Neural cell (in vitro differentiated cells): Measurements from ENCODE around the gene PSEN1. TPM values are rescaled to one million over a fixed set of nuclear protein-coding genes. Genes with fewer than 3 reads are reported as not detected.

Source experiments
- H2AFZ ChIP-seq: fragments of 200-600, 300-800 bp; sonication (generic), shearing (Covaris generic); 2 replicates; pipeline ENCODE4 v1.6.0; 2014; ENCODE audit warnings: low read depth, mild to moderate bottlenecking, antibody characterized with exemption, low read length, moderate library complexity
- H3F3A ChIP-seq: fragments of 200-600 bp; shearing (Covaris generic); 2 replicates; pipeline ENCODE4 v1.6.1; 2016; ENCODE audit warnings: mild to moderate bottlenecking, moderate library complexity, mixed read lengths, antibody characterized with exemption, low read length; ENCODE audit not compliant: insufficient read depth, poor library complexity, severe bottlenecking
- H3K27ac ChIP-seq: fragments of 200-600, 300-800 bp; sonication (generic), shearing (Covaris generic); 2 replicates; pipeline ENCODE4 v1.5.1; 2014; ENCODE audit warnings: mild to moderate bottlenecking, low read length, moderate library complexity
- H3K27me3 ChIP-seq: fragments of 300-800, 200-600 bp; sonication (generic), shearing (Covaris generic); 2 replicates; pipeline ENCODE4 v1.6.0; 2014; ENCODE audit warnings: mild to moderate bottlenecking, low read depth, low read length, moderate library complexity; ENCODE audit not compliant: insufficient read depth
- H3K36me3 ChIP-seq: fragments of 300-800, 200-600 bp; sonication (generic), shearing (Covaris generic); 2 replicates; pipeline ENCODE4 v1.5.1; 2014; ENCODE audit warnings: mild to moderate bottlenecking, antibody characterized with exemption, low read length, moderate library complexity; ENCODE audit not compliant: insufficient read depth
- H3K4me2 ChIP-seq: fragments of 300-800, 200-600 bp; sonication (generic), shearing (Covaris generic); 2 replicates; pipeline ENCODE4 v1.6.0; 2014; ENCODE audit warnings: mild to moderate bottlenecking, low read length
- H3K4me3 ChIP-seq: fragments of 300-800, 200-600 bp; sonication (generic), shearing (Covaris generic); 2 replicates; pipeline ENCODE4 v1.5.1; 2014; ENCODE audit warnings: mild to moderate bottlenecking, low read length, moderate library complexity
- H3K79me2 ChIP-seq: fragments of 200-600 bp; shearing (Covaris generic); replicated peaks from 2 replicates; pipeline ENCODE4 v1.6.0; 2014; ENCODE audit warnings: mild to moderate bottlenecking, low read length, moderate library complexity; ENCODE audit not compliant: insufficient read depth
- H3K9ac ChIP-seq: fragments of 300-800, 200-600 bp; sonication (generic), shearing (Covaris generic); 2 replicates; pipeline ENCODE4 v1.6.1; 2016; ENCODE audit warnings: mild to moderate bottlenecking, low read length, mixed read lengths
- H3K9me2 ChIP-seq: fragments of 200-600 bp; shearing (Covaris generic); 2 replicates; pipeline ENCODE4 v1.6.1; 2016; ENCODE audit warnings: mild to moderate bottlenecking, low read length, mixed read lengths; ENCODE audit not compliant: insufficient read depth
- H3K9me3 ChIP-seq: fragments of 200-600, 300-800 bp; sonication (generic), shearing (Covaris generic); 2 replicates; pipeline ENCODE4 v1.6.1; 2016; ENCODE audit warnings: mild to moderate bottlenecking, mixed run types, low read length, moderate library complexity, mixed read lengths
- H4K20me1 ChIP-seq: fragments of 200-600 bp; shearing (Covaris generic); 2 replicates; pipeline ENCODE4 v1.6.1; 2016; ENCODE audit warnings: mild to moderate bottlenecking, mixed run types; ENCODE audit not compliant: insufficient read depth
- EP300 ChIP-seq: fragments of 450-650 bp; conservative IDR thresholded peaks from 2 replicates; pipeline ENCODE4 v1.6.1; 2014; ENCODE audit warnings: antibody characterized with exemption, mild to moderate bottlenecking, moderate library complexity; ENCODE audit not compliant: poor library complexity, severe bottlenecking
- EZH2 ChIP-seq: fragments of 200-600, 300-800 bp; shearing (Covaris generic), sonication (generic); IDR thresholded peaks from 2 replicates; pipeline ENCODE4 v1.6.1; 2014; ENCODE audit warnings: antibody characterized with exemption, low read length, borderline replicate concordance, mild to moderate bottlenecking; ENCODE audit not compliant: insufficient read depth, poor library complexity, severe bottlenecking
- MXI1 ChIP-seq: fragments of 450-650 bp; conservative IDR thresholded peaks from 2 replicates; pipeline ENCODE4 v1.6.1; 2014; ENCODE audit warnings: antibody characterized with exemption, mild to moderate bottlenecking; ENCODE audit not compliant: poor library complexity, severe bottlenecking
- POLR2AphosphoS5 ChIP-seq: IDR thresholded peaks from 2 replicates; pipeline ENCODE4 v1.6.1; 2012
- RAD21 ChIP-seq: fragments of 450-650 bp; conservative IDR thresholded peaks from 2 replicates; pipeline ENCODE4 v1.6.1; 2014; ENCODE audit warnings: antibody characterized with exemption, mild to moderate bottlenecking, moderate library complexity
- SMC3 ChIP-seq: fragments of 450-650 bp; conservative IDR thresholded peaks from 2 replicates; pipeline ENCODE4 v1.6.1; 2014; ENCODE audit warnings: antibody characterized with exemption, mild to moderate bottlenecking, moderate library complexity; ENCODE audit not compliant: poor library complexity
- TAF1 ChIP-seq: IDR thresholded peaks from 2 replicates; pipeline ENCODE4 v1.6.1; 2012; ENCODE audit warnings: low read depth
- polyA plus RNA-seq: library from polyadenylated mRNA; depleted of rRNA; stranded (reverse); fragments of >200 nt; gene quantifications from 2 replicates; pipeline ENCODE4 v1.2.3, GENCODE V29; 2014
- TF ChIP-seq, protein P1 (sequence below): fragments of 450-650 bp; IDR thresholded peaks from 2 replicates; pipeline ENCODE4 v1.5.1; 2014; ENCODE audit warnings: antibody characterized with exemption, mild to moderate bottlenecking, moderate library complexity; ENCODE audit not compliant: poor library complexity, severe bottlenecking
- TF ChIP-seq, protein P2 (sequence below): IDR thresholded peaks from 2 replicates; pipeline ENCODE4 v1.6.1; 2012; ENCODE audit warnings: borderline replicate concordance

Gene PSEN1
- polyA plus RNA-seq, 1 donor from 2014 or later: 40.3 TPM

DNA sequence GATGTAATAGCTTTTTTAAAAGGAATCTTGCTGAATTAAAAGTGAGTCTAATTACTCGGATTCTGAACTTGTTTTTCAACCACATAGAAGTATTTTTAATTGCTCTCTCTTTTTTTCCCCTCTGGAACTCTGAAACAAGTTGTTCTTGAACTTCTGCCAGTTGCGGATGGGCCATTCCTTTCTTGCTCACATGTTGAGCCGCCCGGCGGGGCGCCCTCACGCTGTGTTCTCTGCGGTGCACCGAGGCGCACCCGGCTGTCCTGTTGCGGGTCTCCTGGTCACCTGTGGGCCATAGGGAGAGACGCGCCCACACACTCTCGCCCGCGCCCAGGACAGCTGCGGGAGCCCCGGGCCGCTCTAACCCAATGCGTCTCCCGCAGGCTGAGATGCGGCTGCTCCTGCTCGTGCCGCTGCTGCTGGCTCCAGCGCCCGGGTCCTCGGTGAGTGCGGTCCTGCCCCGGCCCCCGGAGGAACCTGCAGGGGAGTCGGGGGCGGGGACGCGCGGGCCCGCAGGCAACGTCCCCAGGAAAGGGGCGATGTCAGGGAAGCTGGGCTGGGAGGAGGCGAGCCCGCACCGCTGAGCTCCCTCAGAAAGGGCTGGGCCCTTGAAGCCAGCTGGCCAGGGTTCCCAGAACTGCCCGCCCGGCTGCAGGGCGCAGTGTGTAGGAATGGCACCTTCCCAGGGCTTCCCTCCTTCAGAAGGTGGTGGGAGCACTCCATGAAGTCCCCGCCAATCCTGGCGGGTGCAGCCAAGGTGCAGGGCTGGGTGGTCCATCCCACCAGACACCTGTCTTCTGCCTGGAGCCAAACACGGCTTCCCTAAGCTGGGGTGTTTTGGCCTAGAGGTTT lies 103.3 kb downstream of the PSEN1 start:
- TF ChIP-seq, protein P1, sequence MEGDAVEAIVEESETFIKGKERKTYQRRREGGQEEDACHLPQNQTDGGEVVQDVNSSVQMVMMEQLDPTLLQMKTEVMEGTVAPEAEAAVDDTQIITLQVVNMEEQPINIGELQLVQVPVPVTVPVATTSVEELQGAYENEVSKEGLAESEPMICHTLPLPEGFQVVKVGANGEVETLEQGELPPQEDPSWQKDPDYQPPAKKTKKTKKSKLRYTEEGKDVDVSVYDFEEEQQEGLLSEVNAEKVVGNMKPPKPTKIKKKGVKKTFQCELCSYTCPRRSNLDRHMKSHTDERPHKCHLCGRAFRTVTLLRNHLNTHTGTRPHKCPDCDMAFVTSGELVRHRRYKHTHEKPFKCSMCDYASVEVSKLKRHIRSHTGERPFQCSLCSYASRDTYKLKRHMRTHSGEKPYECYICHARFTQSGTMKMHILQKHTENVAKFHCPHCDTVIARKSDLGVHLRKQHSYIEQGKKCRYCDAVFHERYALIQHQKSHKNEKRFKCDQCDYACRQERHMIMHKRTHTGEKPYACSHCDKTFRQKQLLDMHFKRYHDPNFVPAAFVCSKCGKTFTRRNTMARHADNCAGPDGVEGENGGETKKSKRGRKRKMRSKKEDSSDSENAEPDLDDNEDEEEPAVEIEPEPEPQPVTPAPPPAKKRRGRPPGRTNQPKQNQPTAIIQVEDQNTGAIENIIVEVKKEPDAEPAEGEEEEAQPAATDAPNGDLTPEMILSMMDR: no peak
- TF ChIP-seq POLR2AphosphoS5: no peak
- TF ChIP-seq, protein P2, sequence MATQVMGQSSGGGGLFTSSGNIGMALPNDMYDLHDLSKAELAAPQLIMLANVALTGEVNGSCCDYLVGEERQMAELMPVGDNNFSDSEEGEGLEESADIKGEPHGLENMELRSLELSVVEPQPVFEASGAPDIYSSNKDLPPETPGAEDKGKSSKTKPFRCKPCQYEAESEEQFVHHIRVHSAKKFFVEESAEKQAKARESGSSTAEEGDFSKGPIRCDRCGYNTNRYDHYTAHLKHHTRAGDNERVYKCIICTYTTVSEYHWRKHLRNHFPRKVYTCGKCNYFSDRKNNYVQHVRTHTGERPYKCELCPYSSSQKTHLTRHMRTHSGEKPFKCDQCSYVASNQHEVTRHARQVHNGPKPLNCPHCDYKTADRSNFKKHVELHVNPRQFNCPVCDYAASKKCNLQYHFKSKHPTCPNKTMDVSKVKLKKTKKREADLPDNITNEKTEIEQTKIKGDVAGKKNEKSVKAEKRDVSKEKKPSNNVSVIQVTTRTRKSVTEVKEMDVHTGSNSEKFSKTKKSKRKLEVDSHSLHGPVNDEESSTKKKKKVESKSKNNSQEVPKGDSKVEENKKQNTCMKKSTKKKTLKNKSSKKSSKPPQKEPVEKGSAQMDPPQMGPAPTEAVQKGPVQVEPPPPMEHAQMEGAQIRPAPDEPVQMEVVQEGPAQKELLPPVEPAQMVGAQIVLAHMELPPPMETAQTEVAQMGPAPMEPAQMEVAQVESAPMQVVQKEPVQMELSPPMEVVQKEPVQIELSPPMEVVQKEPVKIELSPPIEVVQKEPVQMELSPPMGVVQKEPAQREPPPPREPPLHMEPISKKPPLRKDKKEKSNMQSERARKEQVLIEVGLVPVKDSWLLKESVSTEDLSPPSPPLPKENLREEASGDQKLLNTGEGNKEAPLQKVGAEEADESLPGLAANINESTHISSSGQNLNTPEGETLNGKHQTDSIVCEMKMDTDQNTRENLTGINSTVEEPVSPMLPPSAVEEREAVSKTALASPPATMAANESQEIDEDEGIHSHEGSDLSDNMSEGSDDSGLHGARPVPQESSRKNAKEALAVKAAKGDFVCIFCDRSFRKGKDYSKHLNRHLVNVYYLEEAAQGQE: no peak
- TF ChIP-seq EZH2: no peak
- no peak for TF ChIP-seq SMC3
- TF ChIP-seq RAD21: no peak
- TF ChIP-seq MXI1: no peak
- TF ChIP-seq EP300: no peak
- no peak for TF ChIP-seq TAF1
- H4K20me1 ChIP-seq: no peaks in the 10 kb centered on the region
- no peak overlapping the region for H3K9ac ChIP-seq
- H3K9me2 ChIP-seq: no peaks in the 10 kb centered on the region
- H3K27ac ChIP-seq: no peak overlapping the region
- no peaks in the 10 kb centered on the region for H3K79me2 ChIP-seq
- no peaks in the 10 kb centered on the region for H3F3A ChIP-seq
- peaks cover 47% of the 10 kb centered on the region for H3K27me3 ChIP-seq
- H3K9me3 ChIP-seq: no peaks in the 10 kb centered on the region
- H2AFZ ChIP-seq: no peak overlapping the region
- H3K36me3 ChIP-seq: no peaks in the 10 kb centered on the region
- no peak overlapping the region for H3K4me2 ChIP-seq
- H3K4me3 ChIP-seq: no peak overlapping the region

DNA sequence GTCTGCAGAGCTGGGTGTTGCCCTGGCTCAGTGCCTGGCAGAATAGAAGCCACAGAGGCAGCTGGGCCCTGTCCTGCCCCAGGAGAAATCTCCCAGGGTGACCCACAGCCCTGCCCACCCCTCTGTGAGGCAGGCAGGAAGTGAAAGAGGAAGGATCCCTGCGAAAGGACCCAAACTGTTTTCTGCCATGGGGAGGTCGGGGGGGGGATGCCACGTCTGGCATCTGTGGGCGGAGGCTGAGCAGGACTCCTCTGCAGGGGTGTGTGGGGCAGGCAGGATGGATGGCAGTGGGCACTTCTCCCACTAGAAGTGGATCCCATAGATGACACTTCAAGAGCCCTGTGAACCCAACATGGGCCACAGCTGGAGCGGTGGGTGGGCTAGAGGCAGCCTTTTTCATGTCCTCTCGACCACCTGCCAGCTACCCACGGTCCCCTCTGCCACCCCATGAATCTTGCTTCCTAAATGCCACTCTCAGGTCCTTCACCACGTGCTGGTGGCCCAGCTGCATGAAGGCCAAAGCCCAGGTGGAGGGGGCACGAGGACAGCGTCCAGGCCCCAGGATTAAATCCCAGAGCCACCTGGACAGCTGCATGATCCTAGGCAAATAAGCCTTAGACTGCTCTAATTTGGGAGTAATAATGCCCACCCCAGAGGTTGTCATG lies 104.6 kb downstream of the PSEN1 start:
- Histone ChIP-seq H3K9ac (no peak overlapping the region), H3F3A (no peaks in the 10 kb centered on the region), H3K4me3 (no peak overlapping the region), H2AFZ (no peak overlapping the region), H4K20me1 (no peaks in the 10 kb centered on the region), H3K4me2 (no peak overlapping the region), H3K9me2 (no peaks in the 10 kb centered on the region), H3K36me3 (no peaks in the 10 kb centered on the region), H3K27ac (no peak overlapping the region), H3K9me3 (no peaks in the 10 kb centered on the region), H3K27me3 (peaks cover 46% of the 10 kb centered on the region), H3K79me2 (no peaks in the 10 kb centered on the region)
- TF ChIP-seq TAF1 (no peak), EZH2 (no peak), EP300 (no peak), RAD21 (no peak)
- TF ChIP-seq, protein P2: no peak
- TF ChIP-seq, protein P1: no peak
